Measurements from ENCODE around the gene BTG1.
"Not testable (repeated sequence)": the region's sequence is repeated elsewhere in the genome, so short reads cannot be mapped to it uniquely, and the experiment has no call there.

Gene BTG1

GRCh38 chr12:92147491-92147890, 1.8 kb upstream of the BTG1 start:
- DNase-seq: no peak

GRCh38 chr12:92146497-92147224, 1.0 kb upstream of the BTG1 start:
- DNase-seq: no peak

- no peak for DNase-seq
Measured at GRCh38 chr12:92145481-92145730, 240 bp downstream of the BTG1 start.

- DNase-seq: peak; percentile 77
Measured at GRCh38 chr12:92144631-92145480, 790 bp downstream of the BTG1 start.

GRCh38 chr12:92143686-92144630, 1.7 kb downstream of the BTG1 start:
- DNase-seq: peak; percentile 97

- DNase-seq: no peak
Measured at GRCh38 chr12:92143258-92143657, 2.4 kb downstream of the BTG1 start.

GRCh38 chr12:92142251-92142926, 3.3 kb downstream of the BTG1 start:
- no peak for DNase-seq

- DNase-seq: no peak
Measured at GRCh38 chr12:92141591-92142121, 4.0 kb downstream of the BTG1 start.

GRCh38 chr12:92140896-92141536, 4.6 kb downstream of the BTG1 start:
- DNase-seq: no peak

GRCh38 chr12:92140156-92140555, 5.5 kb downstream of the BTG1 start:
- DNase-seq: no peak

GRCh38 chr12:92139634-92140150, 6.0 kb downstream of the BTG1 start:
- DNase-seq: no peak

- DNase-seq: no peak
Measured at GRCh38 chr12:92138626-92139025, 7.0 kb downstream of the BTG1 start.

- DNase-seq: no peak
Measured at GRCh38 chr12:92138144-92138543, 7.5 kb downstream of the BTG1 start.

- DNase-seq: peak; percentile 90
Measured at GRCh38 chr12:92136965-92137721, 8.5 kb downstream of the BTG1 start.

- no peak for DNase-seq
Measured at GRCh38 chr12:92136026-92136730, 9.5 kb downstream of the BTG1 start.

GRCh38 chr12:92135541-92135940, 10.1 kb downstream of the BTG1 start:
- not testable (repeated sequence) for DNase-seq

- peak; percentile 83 for DNase-seq
Measured at GRCh38 chr12:92134638-92135274, 10.9 kb downstream of the BTG1 start.

GRCh38 chr12:92133795-92134637, 11.6 kb downstream of the BTG1 start:
- DNase-seq: no peak

All from fibroblast of skin of back (primary cell).